NCI-H345 treated with DMSO at 0.1 percent for 48 hours (cell line): ENCODE measurements around the gene CDKL1.
"Not testable (repeated sequence)": the region's sequence is repeated elsewhere in the genome, so short reads cannot be mapped to it uniquely, and the experiment has no call there.

ENCODE experiments used
- DNase-seq: peaks from one replicate; lab custom pipeline; 2025; ENCODE audit not compliant: unreplicated experiment; lab: John Stamatoyannopoulos, UW

Gene CDKL1

GRCh38 chr14:50357753-50358395, 38.8 kb downstream of the CDKL1 start:
- no peak for DNase-seq

- DNase-seq: no peak
Measured at GRCh38 chr14:50357124-50357523, 39.6 kb downstream of the CDKL1 start.

DNA sequence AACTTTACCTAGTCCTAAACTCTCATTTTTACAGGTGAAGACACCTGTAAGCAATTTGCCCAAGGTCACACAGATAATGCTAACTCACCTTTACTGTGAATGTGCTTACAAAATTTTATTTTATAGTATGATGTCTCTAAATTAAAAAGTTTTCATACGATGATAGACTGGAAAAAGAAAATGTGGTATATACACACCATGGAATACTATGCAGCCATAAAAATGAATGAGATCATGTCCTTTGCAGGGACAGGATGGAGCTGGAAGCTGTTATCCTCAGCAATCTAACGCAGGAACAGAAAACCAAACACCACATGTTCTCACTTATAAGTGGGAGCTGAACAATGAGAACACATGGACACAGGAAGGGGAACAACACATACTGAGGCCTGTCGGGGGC, 40.4 kb downstream of the CDKL1 start:
- not testable (repeated sequence) for DNase-seq

DNA sequence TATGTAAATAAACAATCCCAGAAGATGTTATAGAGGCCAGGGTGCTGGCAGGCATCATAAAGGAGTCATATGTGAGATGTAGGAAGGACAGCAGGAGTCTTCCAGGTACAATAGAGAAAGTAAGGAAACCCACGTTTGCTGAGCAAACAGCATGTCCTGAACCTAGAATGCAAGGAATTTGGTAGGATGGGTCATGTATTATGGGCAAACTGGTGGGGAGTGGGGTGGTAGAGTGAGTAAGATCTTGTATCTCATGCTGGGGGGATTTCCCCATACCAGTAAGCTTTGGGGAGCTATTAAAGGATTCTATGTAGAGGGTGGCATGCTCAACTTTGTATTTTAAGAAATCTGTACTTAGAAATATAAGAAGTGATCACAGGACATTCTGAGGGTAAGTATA, 41.0 kb downstream of the CDKL1 start:
- no peak for DNase-seq

GRCh38 chr14:50354527-50354926, 42.2 kb downstream of the CDKL1 start:
- no peak for DNase-seq

- DNase-seq: no peak
Measured at GRCh38 chr14:50353126-50353525, 43.6 kb downstream of the CDKL1 start.

GRCh38 chr14:50352584-50352983, 44.1 kb downstream of the CDKL1 start:
- DNase-seq: no peak

GRCh38 chr14:50350975-50351374, 45.7 kb downstream of the CDKL1 start:
- no peak for DNase-seq

DNA sequence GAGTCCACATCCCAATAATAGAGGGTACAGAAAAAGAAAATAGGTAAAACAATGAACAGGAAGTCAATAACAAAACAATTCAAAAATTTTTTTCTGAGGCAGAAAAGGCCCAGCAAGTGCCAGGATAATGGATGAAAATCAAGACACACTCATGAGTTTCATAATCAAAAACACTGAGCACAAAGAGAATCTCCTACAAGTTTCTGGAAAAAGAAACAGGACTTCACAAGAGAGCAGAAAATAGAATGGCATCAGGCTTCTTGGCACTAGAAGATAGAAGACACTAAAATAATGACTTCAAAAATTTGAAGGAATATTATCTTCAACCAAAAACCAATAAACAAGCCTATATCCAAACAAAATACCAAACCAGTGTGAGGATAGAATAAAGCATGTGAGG, 47.7 kb downstream of the CDKL1 start:
- DNase-seq: no peak

DNA sequence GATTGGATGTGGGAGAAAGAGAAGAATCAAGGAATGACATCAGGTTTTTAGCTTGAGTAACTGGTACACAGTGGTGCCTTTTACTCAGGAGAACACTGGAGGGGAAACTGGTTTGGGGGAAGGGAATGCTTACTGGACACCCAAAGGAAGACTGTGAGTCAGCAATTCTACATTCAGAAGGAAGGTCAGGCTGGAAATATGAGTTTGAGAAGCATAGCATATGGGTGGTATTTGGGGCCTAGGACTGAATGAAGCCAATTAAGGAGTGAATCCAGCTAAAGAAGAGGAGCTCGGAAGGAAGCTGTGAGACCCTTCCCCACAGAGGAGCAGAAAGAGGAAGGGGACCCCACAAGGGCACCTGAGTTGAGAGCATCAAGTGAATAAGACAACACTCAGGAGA, 49.2 kb downstream of the CDKL1 start:
- no peak for DNase-seq

GRCh38 chr14:50345846-50346422, 50.7 kb downstream of the CDKL1 start:
- no peak for DNase-seq

GRCh38 chr14:50344876-50345563, 51.7 kb downstream of the CDKL1 start:
- DNase-seq: no peak

DNA sequence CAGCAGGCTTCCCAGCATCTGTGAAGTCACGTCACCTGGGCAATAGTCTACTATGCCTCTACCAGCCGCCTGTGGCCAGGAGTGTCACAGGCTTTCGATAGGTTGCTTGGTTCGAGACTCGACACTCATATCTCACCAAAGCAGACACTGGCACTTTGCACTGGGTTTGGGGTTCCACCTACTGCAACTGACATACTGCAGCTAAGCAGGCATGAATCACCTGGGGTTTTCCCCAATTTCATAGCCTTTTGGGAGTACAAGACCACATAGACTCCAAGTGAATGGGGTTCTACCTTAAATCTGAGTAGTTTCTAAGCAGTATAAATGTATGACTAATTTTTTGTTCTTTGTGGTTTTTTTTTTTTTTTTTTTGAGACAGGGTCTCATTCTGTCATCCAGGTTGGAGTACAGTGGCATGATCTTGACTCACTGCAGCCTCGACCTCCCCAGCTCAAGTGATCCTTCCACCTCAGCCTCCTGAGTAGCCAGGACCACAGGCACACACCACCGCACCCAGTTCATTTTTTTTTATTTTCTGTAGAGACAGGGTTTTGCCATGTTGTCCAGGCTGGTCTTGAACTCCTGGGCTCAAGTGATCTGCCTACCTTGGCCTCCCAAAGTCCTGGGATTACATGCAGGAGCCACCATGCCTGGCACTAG, 52.4 kb downstream of the CDKL1 start:
- DNase-seq: no peak

DNA sequence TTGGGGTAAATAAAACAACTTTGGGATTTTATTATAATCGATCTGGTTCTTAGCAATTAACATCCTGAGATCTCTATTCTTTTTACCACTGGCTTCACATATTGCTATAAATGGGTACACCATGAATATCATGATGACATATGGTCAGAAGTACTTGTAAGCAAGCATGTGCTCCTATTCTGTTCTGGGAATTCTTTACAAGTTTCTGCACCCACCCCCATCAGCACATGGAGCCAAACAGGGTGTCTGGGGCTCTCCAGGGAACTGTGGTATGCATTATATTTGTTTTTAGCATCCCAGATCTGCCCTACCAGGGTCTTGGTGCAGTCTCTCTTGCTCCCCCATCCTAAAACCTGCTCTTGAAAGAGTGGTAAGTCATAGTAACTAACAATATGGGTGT, 53.2 kb downstream of the CDKL1 start:
- no peak for DNase-seq

GRCh38 chr14:50342221-50343078, 54.2 kb downstream of the CDKL1 start:
- no peak for DNase-seq

GRCh38 chr14:50340963-50341362, 55.7 kb downstream of the CDKL1 start:
- DNase-seq: no peak

- DNase-seq: no peak
Measured at GRCh38 chr14:50340045-50340444, 56.6 kb downstream of the CDKL1 start.

DNA sequence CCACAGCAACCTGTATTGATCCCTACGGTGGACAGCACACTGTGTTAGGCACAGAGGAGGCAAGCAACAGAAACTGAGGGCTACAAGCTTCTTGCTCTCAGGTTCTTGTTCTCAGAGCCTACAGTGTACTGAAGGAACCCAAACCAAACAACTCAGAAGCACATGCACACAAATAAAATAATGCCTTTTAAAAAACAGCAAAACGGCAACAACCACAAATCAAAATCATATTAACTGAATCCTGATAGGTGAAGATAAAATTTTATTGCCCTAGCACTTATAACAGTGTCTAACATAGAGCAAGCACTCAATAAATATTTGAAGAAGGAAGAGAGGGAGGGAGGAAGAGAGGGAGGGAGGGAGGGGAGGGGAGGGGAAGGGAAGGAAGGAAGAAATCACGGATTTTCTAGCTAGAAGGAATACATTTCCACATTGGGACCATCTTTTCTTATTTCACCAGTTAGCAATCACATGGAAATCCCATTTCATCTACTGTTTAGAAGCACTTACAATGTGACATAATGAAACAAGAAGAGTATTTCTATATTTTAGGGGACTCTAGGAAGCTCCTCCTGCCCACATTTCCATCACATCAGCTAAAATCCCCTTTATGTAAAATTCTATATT, 57.4 kb downstream of the CDKL1 start:
- no peak for DNase-seq

DNA sequence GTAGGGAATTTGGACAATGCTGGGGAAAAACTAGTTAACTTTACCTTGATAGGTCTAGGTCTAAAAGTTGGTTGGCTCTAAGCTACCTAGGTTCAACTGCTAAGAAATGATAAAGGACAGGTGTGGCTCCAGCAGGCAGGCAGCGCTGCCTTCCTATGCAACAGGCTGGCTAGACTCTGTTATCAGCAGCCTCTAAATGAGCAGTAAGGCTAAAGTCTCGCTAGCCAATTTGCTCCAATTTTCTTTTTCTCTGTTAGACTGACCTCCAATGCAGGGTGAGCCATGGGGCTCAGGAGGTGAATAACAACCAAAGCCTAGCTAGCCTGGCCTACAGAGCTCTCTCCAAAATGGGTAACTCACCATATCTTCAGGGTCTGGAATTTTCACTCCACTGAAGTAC, 58.1 kb downstream of the CDKL1 start:
- no peak for DNase-seq

DNA sequence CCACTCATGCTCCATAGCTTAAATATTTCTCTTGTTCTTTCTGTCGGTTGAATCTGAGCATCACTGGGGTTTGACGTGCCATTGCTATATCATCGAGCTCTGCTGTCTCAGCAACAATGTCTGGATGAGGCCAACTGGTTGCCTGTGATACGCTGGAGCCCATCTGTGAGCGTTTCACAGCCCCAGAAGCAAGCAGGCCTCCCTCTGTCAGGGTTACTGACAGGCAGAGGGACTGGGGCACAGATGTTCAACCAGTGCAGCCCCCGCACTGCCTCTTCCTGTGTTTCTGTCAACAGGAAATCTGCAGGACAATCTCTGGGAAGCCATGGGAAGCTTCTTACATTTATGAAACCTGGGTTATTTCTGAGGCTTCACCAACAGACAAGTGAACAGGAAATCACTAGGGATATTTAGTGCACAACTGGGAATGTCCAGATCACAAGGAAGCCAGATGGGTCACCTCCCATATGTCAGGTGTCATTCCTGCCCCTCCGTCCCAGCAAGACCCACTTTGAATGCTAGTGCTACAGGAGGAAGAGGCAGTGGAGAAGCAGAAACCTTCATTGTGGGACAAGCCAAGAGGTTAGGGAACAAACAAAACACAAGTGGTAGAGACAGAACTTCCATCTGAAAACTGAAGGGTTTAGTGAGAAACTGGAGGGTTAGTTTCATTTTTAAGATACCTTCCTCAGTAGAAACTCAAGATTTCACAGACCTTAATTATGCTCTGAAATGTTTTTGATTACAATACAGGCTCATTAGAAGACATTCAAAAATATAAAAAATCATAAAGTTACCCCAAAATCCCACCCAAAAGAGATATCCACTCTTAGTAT, 60.5 kb downstream of the CDKL1 start:
- DNase-seq: no peak
